ENCODE results near the gene CNDP2.

Gene CNDP2

GRCh38 chr18:74511823-74512222, 15.7 kb downstream of the CNDP2 start:
- no peak for TF ChIP-seq CTCF (IDR thresholded peaks at IDR 0.05; ENCODE audit: low read depth, low read length, missing control alignments)
- no peak for DNase-seq (ENCODE audit: low read depth)
- no peak overlapping the region for H3K4me3 ChIP-seq (ENCODE audit: low read depth, low read length)

- TF ChIP-seq CTCF (IDR thresholded peaks at IDR 0.05; ENCODE audit: low read depth, low read length, missing control alignments), result no peak
- H3K4me3 ChIP-seq (ENCODE audit: low read depth, low read length), result no peak overlapping the region
- no peak for DNase-seq (ENCODE audit: low read depth)
Observed at GRCh38 chr18:74512321-74513053, 16.3 kb downstream of the CNDP2 start.

GRCh38 chr18:74513149-74513882, 17.2 kb downstream of the CNDP2 start:
- no peak overlapping the region for H3K4me3 ChIP-seq (ENCODE audit: low read depth, low read length)
- no peak for DNase-seq (ENCODE audit: low read depth)
- TF ChIP-seq CTCF (IDR thresholded peaks at IDR 0.05; ENCODE audit: low read depth, low read length, missing control alignments), result no peak

- no peak overlapping the region for H3K4me3 ChIP-seq (ENCODE audit: low read depth, low read length)
- no peak for TF ChIP-seq CTCF (IDR thresholded peaks at IDR 0.05; ENCODE audit: low read depth, low read length, missing control alignments)
- no peak for DNase-seq (ENCODE audit: low read depth)
Observed at GRCh38 chr18:74513883-74514205, 17.7 kb downstream of the CNDP2 start.

GRCh38 chr18:74514860-74515495, 18.8 kb downstream of the CNDP2 start:
- no peak for DNase-seq (ENCODE audit: low read depth)
- no peak for TF ChIP-seq CTCF (IDR thresholded peaks at IDR 0.05; ENCODE audit: low read depth, low read length, missing control alignments)
- H3K4me3 ChIP-seq (ENCODE audit: low read depth, low read length), result no peak overlapping the region

- H3K4me3 ChIP-seq (ENCODE audit: low read depth, low read length), result no peak overlapping the region
- DNase-seq (ENCODE audit: low read depth), result no peak
- TF ChIP-seq CTCF (IDR thresholded peaks at IDR 0.05; ENCODE audit: low read depth, low read length, missing control alignments), result no peak
Observed at GRCh38 chr18:74515620-74516231, 19.6 kb downstream of the CNDP2 start.

All from GM12864 (cell line).